GM19463 (cell line): ENCODE results near the gene PARD3B.

Source experiments
- ATAC-seq: cut with Tn5 transposase; IDR thresholded peaks from one replicate; pipeline ENCODE4 v1.9.1; 2021; ENCODE audit warnings: mild to moderate bottlenecking, moderate library complexity; ENCODE audit not compliant: unreplicated experiment

The PARD3B gene

GRCh38 chr2:205619600-205619999, 1074.3 kb downstream of the PARD3B start:
- ATAC-seq, result no peak

DNA sequence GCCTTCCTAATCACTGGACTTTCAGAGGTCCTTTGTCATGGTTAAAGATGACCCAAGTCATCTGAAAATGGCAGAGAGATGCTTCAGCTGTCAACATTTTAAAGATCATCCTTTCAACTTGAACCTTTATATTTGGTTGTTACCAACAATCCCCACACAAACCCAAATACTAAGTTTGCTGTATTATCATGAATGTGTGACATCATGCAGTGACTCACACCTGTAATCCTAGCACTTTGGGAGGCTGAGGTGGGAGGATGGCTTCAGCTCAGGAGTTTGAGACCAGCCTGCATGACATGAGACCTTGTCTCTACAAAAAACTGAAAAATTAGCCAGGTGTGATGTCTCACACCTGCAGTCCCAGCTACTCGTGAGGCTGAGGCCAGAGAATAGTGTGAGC, 1081.8 kb downstream of the PARD3B start:
- ATAC-seq, result no peak

DNA sequence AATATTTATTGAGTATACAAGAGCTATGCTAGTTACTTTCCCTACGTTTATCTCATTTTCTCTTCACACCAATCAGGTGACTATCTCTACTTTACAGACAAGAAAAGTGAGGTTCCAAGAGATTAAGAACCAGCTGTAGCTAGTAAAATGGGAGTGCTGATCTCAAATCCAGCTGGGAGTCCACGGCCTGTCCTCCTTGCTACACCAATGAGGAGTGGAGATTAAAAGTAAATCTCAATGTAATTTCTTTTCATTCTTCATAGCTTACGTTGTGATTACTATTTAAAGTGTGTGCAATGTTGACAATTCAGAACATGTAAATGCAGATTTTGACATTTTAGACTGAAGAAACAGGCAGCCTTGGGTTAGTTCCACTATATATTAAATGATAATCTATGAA, 1083.1 kb downstream of the PARD3B start:
- no peak for ATAC-seq

DNA sequence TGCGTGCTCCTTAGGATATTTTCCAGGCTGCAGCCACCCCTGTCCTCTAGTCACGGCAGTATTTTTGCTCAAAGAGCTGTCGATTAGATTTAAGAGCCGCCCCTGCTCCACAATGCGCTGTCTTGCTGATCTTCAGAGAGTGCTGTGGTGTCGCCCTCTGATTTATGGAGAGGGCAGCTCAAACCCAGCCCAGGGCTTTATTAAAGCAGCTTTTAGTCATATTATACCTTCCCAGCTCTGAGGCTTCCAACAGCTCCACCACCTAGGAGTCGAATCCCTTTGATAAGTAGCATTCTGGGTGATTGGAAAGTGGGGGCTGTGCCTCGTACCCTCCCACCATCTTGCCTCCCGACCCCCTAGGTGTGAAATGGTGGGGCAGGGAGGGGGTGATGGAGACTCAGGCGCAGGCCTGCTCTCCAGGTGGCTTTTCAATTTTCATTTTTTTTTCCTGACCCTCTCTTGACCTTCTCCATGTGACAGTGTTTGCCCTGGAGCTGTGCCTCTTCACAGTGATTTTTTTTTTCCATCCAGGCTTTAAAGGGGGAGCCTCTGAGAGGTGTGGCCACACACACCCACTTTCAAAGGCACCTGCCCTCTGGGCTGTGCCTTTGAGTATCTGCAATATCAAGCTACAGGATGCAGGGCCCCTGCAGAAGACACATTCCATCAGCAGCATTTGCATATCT, 1084.0 kb downstream of the PARD3B start:
- no peak for ATAC-seq

GRCh38 chr2:205633994-205634393, 1088.7 kb downstream of the PARD3B start:
- no peak for ATAC-seq

- no peak for ATAC-seq
Measured at GRCh38 chr2:205636549-205637319, 1091.5 kb downstream of the PARD3B start.

GRCh38 chr2:205637320-205637602, 1092.0 kb downstream of the PARD3B start:
- no peak for ATAC-seq

GRCh38 chr2:205637779-205638503, 1092.7 kb downstream of the PARD3B start:
- ATAC-seq, result no peak

DNA sequence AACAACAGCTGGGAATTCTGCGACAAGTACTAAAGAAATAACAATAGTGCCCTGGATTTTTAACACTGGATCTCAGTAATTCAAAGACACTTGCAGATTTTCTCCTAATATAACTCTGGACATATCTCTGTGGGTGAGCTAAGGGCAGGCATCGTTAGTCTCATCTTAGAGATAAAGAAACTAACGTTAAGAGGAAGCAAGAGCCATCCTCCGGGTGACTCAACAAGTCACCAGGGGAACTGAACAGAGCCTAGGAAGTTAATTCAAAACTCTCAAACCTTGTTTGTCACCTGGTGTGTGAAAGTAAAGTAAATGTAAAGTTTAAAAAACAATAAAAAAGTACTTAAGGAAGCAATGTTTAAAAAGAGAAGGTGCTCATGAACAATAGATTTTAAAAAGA, 1095.4 kb downstream of the PARD3B start:
- no peak for ATAC-seq

GRCh38 chr2:205642599-205643356, 1097.5 kb downstream of the PARD3B start:
- ATAC-seq, result no peak

- no peak for ATAC-seq
Measured at GRCh38 chr2:205643391-205643885, 1098.2 kb downstream of the PARD3B start.

GRCh38 chr2:205644018-205644417, 1098.7 kb downstream of the PARD3B start:
- ATAC-seq, result no peak

GRCh38 chr2:205646680-205647079, 1101.4 kb downstream of the PARD3B start:
- ATAC-seq, result peak; percentile 96

- no peak for ATAC-seq
Measured at GRCh38 chr2:205650450-205650849, 1105.2 kb downstream of the PARD3B start.

- ATAC-seq, result no peak
Measured at GRCh38 chr2:205650931-205651330, 1105.7 kb downstream of the PARD3B start.

DNA sequence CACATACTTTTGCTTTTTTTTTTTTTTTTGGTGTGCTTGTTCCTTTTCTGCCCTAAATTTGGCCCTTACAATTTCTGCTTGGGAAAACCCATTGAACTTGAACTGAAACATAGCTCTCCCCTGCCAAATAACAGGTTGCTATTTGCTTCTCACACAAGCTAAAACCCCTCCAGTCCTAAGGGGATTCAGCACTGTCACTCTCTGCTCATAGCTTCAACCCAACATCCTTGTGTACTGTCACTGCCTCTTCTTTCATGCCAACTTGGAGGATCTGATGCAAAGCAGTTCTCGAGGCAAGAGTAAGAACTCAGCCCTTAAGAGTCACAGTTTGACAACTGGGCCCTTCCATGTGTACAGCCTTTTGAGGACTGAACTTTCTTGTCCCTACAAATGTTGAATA, 1106.4 kb downstream of the PARD3B start:
- ATAC-seq, result no peak

- no peak for ATAC-seq
Measured at GRCh38 chr2:205654878-205655605, 1109.8 kb downstream of the PARD3B start.

DNA sequence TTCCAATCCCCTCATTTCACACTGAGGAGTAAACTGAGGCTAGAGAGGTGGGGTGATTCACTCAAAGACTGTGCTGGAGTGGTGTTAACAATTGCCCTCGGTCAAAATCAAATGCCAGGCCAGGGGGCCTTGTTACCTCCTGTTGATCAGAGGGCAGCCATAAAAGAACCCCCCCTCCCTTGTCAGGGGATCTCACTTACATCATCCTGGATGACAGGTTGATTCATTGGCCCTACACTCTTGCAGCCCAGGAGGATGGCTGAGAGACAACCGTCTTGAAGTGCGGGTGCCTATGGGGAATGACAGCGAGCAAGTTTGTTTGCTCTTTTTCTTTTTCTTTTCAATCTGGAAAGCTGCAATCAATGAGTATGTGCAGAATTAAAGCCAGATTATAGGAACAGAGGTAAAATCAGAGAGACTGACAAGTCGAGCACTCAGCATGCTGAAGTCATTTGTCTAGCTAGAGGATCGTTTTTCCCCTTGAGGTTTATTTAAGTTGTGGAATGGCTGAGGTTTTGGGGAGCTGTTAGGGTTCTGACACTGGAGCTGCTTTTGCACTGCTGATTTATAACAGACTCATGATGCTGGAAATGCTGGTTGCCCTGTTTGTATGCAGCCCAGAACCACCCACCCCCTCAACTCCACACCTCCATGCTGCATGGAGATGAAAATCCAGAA, 1110.6 kb downstream of the PARD3B start:
- ATAC-seq, result no peak

DNA sequence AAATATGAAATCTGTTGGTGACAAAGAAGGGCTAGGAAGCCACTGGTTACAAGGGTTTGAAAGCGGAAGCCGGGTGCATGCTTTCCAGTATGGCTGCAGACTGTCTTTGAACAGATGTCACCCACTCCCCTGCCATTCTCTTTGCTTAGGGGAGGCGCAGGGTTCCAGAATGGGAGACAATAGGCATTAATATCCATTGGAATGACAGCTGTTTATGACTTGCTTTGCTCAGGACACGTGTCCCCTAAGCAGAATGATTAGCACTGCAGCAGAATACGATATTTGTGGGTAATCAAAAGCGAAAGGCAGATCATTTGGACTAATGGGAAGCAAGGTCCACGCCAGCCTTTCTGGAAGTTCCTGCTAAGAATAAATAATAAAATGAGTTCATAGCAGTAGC, 1111.2 kb downstream of the PARD3B start:
- no peak for ATAC-seq

GRCh38 chr2:205656941-205657340, 1111.7 kb downstream of the PARD3B start:
- no peak for ATAC-seq
